WTC11 (cell line): Measurements from ENCODE around the gene BLMH.

Experiments
- ELF4 ChIP-seq: sonication (generic); formaldehyde crosslinking; IDR thresholded peaks from 2 replicates; pipeline ENCODE4 v1.8.1; 2022; ENCODE audit warnings: low read depth, mild to moderate bottlenecking, moderate library complexity, missing genetic modification reagents
- ZNF263 ChIP-seq: sonication (generic); formaldehyde crosslinking; IDR thresholded peaks from 2 replicates; pipeline ENCODE4 v1.8.1; 2022; ENCODE audit warnings: low read depth, mild to moderate bottlenecking, moderate library complexity, missing genetic modification reagents
- TF ChIP-seq, protein P1 (sequence below): fragments of 200-600 bp; IDR thresholded peaks from 2 replicates; pipeline ENCODE4 v1.8.0; 2022; ENCODE audit warnings: antibody characterized with exemption

DNA sequence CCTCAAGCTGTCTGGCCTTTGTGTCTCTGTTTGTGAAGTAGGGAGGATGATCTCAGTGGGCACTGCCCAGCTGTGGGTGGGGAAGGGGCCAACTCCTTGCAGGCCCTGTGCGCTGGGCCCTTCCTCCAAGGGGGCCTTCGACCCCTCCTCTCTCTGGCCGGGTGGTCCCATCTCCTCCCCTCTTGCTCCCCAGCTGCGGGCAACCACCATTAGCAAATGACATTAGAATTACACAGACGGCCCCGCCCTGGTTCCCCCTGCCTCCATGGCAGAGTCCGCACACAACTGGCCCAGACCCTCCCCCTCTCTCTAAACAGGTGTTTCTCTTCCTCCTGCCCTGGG lies 53.8 kb downstream of the BLMH start:
- TF ChIP-seq, protein P1, sequence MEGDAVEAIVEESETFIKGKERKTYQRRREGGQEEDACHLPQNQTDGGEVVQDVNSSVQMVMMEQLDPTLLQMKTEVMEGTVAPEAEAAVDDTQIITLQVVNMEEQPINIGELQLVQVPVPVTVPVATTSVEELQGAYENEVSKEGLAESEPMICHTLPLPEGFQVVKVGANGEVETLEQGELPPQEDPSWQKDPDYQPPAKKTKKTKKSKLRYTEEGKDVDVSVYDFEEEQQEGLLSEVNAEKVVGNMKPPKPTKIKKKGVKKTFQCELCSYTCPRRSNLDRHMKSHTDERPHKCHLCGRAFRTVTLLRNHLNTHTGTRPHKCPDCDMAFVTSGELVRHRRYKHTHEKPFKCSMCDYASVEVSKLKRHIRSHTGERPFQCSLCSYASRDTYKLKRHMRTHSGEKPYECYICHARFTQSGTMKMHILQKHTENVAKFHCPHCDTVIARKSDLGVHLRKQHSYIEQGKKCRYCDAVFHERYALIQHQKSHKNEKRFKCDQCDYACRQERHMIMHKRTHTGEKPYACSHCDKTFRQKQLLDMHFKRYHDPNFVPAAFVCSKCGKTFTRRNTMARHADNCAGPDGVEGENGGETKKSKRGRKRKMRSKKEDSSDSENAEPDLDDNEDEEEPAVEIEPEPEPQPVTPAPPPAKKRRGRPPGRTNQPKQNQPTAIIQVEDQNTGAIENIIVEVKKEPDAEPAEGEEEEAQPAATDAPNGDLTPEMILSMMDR, result no peak
- TF ChIP-seq ELF4 (CRISPR knock-in tag), result no peak
- no peak for TF ChIP-seq ZNF263 (CRISPR knock-in tag)
